Subcutaneous abdominal adipose tissue (tissue), 5 donors: ENCODE results near the gene CALCOCO2.
"Not testable (repeated sequence)": the region's sequence is repeated elsewhere in the genome, so short reads cannot be mapped to it uniquely, and the experiment has no call there.

Source experiments
- H3K27ac ChIP-seq: one replicate; pipeline ENCODE4 v1.7.0; 2013; ENCODE audit warnings: low read depth, mild to moderate bottlenecking, inconsistent platforms, low read length, moderate library complexity
- H3K27me3 ChIP-seq, 5 donors: one replicate each; pipeline ENCODE4 v1.7.0; 2013; ENCODE audit warnings: low read length in 5 of 5, inconsistent platforms in 1 of 5; ENCODE audit not compliant: control insufficient read depth in 5 of 5, insufficient read depth in 4 of 5
- H3K36me3 ChIP-seq, 5 donors: one replicate each; pipeline ENCODE4 v1.7.0; 2013; ENCODE audit warnings: low read length in 5 of 5; ENCODE audit not compliant: control insufficient read depth in 5 of 5, insufficient read depth in 5 of 5
- H3K4me1 ChIP-seq, 5 donors: one replicate each; pipeline ENCODE4 v1.7.0; 2013; ENCODE audit warnings: low read length in 5 of 5, mild to moderate bottlenecking in 3 of 5, moderate library complexity in 1 of 5; ENCODE audit not compliant: control insufficient read depth in 5 of 5, insufficient read depth in 5 of 5
- H3K4me3 ChIP-seq, 5 donors: one replicate each; pipeline ENCODE4 v1.7.0; 2013; ENCODE audit warnings: low read length in 5 of 5, low read depth in 1 of 5
- H3K9ac ChIP-seq, 5 donors: one replicate each; pipeline ENCODE4 v1.7.0; 2013; ENCODE audit warnings: low read length in 5 of 5, mild to moderate bottlenecking in 4 of 5, moderate library complexity in 3 of 5
- H3K9me3 ChIP-seq, 5 donors: one replicate each; pipeline ENCODE4 v1.7.0; 2013; ENCODE audit warnings: low read length in 5 of 5; ENCODE audit not compliant: control insufficient read depth in 5 of 5
- donor health status: healthy.
- donor health status: healthy.
- donor health status: healthy.
- donor health status: healthy.
- donor health status: healthy.

CALCOCO2 gene

DNA sequence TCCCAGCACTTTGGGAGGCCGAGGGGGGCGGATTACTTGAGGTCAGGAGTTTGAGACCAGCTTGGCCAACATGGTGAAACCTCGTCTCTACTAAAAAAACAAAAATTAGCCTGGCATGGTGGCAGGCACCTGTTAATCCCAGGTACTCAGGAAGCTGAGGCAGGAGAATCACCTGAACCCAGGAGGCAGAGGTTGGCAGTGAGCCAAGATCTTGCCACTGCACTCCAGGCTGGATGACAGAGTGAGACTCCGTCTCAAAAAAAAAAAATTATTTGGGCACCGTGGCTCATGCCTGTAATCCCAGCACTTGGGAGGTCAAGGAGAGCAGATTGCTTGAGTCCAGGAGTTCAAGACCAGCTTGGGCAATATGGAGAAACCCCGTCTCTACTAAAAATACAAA lies 9.9 kb upstream of the CALCOCO2 start:
- not testable (repeated sequence) for H3K27me3 ChIP-seq, H3K4me3 ChIP-seq, H3K36me3 ChIP-seq

DNA sequence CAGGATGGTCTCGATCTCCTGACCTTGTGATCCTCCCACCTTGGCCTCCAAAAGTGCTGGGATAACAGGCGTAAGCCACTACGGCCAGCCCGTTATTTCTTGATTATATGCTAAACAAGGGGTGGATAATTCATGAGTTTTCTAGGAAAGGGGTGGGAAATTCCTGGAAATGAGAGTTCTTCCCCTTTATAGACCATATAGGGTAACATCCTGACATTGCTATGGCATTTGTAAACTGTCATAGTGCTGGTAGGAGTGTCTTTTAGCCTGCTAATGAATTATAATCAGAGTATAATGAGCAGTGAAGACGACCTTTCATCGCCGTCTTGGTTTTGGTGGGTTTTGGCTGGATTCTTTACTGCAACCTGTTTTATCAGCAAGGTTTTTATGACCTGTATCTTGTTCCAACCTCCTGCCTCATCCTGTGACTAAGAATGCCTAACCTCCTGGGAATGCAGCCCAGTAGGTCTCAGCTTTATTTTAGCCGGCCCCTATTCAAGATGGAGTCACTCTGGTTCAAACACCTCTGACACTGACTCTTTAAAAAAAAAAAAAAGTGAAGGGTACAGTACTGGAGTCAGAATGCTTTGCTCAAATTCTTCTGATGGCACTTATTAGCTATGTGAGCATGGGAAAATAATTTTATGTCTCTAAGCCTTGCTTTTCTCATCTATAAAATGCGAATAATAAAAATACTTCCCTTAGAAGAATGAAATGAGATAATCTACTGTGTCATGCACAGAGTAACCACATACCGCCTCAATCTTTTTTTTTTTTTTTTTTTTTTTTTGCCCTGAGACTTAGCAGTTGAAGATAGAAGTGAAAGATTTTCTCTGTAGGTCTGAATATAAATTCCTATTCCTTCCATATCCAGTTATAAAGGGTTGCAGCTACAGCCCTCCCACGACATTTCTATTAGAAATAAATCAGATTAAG lies 5.1 kb upstream of the CALCOCO2 start:
- H3K36me3 ChIP-seq, result no peaks in the 10 kb centered on the region
- H3K4me3 ChIP-seq, result no peak overlapping the region
- H3K9me3 ChIP-seq, result no peaks in the 10 kb centered on the region
- no peaks in the 10 kb centered on the region for H3K27me3 ChIP-seq
- no peak overlapping the region for H3K9ac ChIP-seq
- no peak overlapping the region for H3K27ac ChIP-seq
- H3K4me1 ChIP-seq, result peaks cover 0 to 5% (median 4%) of the 10 kb centered on the region in 5 donors

More for the DNA sequence above, 9.9 kb upstream of the CALCOCO2 start:
- H3K27ac ChIP-seq, H3K9me3 ChIP-seq, H3K9ac ChIP-seq: not testable (repeated sequence)
- H3K4me1 ChIP-seq, result peaks cover 3 to 13% (median 11%) of the 10 kb centered on the region in 5 donors

DNA sequence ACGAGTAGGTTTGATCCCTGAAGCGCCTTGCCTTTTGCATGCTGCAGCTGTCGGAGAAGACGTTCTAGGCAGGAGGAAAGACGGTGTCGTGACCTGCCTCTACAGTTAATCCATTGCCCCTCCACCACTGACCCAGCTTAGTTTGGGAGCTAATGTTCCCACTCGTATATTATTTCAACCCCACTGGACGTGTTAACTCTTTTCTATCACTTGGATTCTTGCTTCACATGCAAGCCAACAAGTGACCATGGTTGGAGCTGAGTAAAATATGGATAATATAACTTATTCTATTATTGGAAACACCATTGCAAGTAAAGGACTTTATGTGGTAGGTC lies 681 bp downstream of the CALCOCO2 start:
- Histone ChIP-seq H3K36me3 (peaks cover 0 to 4% (median 0%) of the 10 kb centered on the region in 5 donors), H3K27ac (peak overlapping the region; percentile 98), H3K9me3 (no peaks in the 10 kb centered on the region), H3K9ac (peak overlapping the region; percentile 89 to 100 (median 100)), H3K4me3 (peak overlapping the region; percentile 81 to 99 (median 94)), H3K4me1 (peaks cover 1 to 51% (median 44%) of the 10 kb centered on the region in 5 donors), H3K27me3 (no peaks in the 10 kb centered on the region)

DNA sequence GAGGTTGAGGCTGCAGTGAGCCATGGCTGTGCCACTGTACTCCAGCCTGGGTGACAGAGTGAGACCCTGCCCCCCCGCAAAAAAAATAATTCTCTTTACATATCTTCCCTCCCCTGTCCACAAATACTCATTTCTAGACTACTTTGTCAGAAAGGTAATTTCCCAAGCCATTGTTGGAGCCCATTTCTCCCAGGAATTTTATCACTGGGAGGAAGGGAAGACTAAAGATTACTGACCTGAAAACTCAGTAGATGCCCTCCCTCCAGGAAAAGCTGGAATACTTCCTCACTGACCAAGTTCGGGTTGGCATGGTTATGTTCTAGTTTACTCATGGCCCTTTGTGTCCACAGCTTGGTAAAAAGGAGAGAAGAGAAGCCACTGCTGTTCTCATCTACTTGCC lies 4.1 kb downstream of the CALCOCO2 start:
- no peaks in the 10 kb centered on the region for H3K9me3 ChIP-seq
- no peak overlapping the region for H3K4me3 ChIP-seq
- peaks cover 1 to 70% (median 46%) of the 10 kb centered on the region in 5 donors for H3K4me1 ChIP-seq
- no peak overlapping the region for H3K9ac ChIP-seq
- H3K27me3 ChIP-seq, result no peaks in the 10 kb centered on the region
- H3K27ac ChIP-seq, result no peak overlapping the region
- H3K36me3 ChIP-seq, result peaks cover 0 to 4% (median 2%) of the 10 kb centered on the region in 5 donors

DNA sequence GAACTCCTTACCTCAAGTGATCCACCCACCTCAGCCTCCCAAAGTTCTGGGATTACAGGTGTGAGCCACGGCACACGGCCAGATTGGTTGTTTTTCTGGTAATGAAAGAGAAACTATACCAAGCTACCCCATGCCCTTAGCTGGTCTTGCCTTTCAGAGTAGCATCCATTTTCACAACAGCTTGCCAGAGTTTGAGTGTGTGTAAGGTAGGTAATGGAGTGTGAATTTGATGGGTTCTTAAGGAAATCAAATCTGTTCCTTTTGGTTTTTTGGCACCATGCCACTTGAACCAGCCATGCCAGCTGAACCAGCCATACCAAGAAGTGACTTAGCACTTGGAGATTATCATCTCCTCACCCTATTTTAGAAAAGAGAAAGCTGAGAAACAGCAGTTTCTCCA lies 5.1 kb downstream of the CALCOCO2 start:
- Histone ChIP-seq H3K27ac (no peak overlapping the region), H3K9ac (no peak overlapping the region), H3K27me3 (no peaks in the 10 kb centered on the region), H3K4me3 (no peak overlapping the region), H3K36me3 (peaks cover 0 to 4% (median 2%) of the 10 kb centered on the region in 5 donors), H3K4me1 (peaks cover 3 to 75% (median 52%) of the 10 kb centered on the region in 5 donors), H3K9me3 (no peaks in the 10 kb centered on the region)

DNA sequence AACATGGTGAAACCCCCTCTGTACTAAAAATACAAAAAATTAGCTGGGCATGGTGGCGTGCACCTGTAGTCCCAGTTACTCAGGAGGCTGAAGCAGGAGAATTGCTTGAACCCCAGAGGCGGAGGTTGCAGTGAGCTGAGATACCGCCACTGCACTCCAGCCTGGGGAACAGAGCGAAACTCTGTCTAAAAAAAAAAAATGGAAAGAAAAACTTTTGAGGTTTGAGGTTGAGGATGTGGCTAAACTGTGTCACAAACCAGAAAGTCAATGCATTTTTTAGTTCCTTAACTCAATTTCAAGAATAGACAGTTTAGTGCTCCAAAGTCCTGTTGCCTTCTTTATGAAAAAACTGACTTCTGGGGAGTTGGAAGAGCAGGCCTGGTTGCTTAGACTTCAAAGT lies 6.6 kb downstream of the CALCOCO2 start:
- H3K9me3 ChIP-seq, H3K9ac ChIP-seq, H3K27ac ChIP-seq, H3K4me3 ChIP-seq, H3K36me3 ChIP-seq, H3K27me3 ChIP-seq: not testable (repeated sequence)
- H3K4me1 ChIP-seq, result peaks cover 3 to 76% (median 53%) of the 10 kb centered on the region in 5 donors

DNA sequence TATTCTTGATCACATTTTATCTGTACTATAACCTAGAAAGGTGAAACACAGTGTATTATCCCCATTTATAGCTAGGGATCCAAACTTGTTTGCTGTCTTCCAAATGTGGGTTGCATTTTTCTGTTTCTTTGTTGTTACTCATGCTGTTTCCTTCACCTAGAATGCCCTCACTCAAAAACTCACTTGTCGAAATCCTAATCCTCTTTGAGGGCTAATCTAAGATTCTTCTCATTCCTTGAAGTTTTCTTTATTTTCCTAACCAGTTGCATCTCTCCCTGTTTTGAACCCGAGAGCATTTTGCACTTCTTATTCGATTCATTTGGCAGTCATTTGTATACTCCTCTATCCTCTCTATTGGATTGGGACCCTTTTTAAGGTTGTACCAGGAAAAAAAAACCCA lies 9.6 kb downstream of the CALCOCO2 start:
- Histone ChIP-seq H3K9ac (peak overlapping the region in 3 of 5 donors; percentile 6 to 83 (median 80)), H3K4me1 (peaks cover 3 to 59% (median 39%) of the 10 kb centered on the region in 5 donors), H3K4me3 (peak overlapping the region in 1 of 5 donors; percentile 52)

DNA sequence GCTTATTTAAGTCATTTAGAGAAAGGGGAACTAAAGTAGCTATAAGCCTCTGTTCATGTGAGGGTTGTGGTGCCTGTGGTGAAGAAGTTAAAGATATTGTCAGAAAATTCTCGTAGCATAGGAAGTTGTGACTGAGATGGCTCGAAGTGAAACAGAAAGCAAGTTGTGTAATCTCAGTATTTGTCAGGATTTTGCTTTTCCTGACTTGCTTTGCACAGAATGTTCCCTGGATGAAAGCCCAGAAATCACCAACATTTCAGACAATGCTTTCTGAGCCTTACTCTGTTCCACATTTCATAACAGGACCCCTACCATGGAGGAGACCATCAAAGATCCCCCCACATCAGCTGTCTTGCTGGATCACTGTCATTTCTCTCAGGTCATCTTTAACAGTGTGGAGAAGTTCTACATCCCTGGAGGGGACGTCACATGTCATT lies 10.6 kb downstream of the CALCOCO2 start:
- Histone ChIP-seq H3K9me3 (no peaks in the 10 kb centered on the region), H3K4me1 (peaks cover 3 to 57% (median 39%) of the 10 kb centered on the region in 5 donors), H3K4me3 (peak overlapping the region; percentile 33 to 52 (median 42)), H3K9ac (peak overlapping the region; percentile 6 to 83 (median 69)), H3K27me3 (no peaks in the 10 kb centered on the region), H3K36me3 (peaks cover 14 to 32% (median 17%) of the 10 kb centered on the region in 5 donors), H3K27ac (peak overlapping the region; percentile 96)

More for the DNA sequence above, 9.6 kb downstream of the CALCOCO2 start:
- Histone ChIP-seq H3K36me3 (peaks cover 9 to 25% (median 13%) of the 10 kb centered on the region in 5 donors), H3K27me3 (no peaks in the 10 kb centered on the region), H3K9me3 (no peaks in the 10 kb centered on the region), H3K27ac (peak overlapping the region; percentile 96)

DNA sequence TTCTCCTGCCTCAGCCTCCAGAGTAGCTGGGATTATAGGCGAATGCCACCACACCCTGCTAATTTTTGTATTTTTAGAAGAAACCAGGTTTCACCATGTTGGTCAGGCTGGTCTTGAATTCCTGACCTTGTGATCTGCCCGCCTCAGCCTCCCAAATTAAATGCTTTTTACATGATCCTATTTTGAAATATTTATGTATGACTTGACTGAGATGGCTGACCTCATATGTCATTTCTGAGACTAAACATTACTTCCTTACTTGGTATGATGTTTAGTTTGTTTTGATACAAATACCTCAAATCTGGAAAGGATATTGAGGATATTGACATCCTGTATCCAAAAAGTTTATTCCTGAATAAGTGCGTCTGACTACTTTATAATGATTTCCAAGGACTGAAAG lies 11.9 kb downstream of the CALCOCO2 start:
- H3K36me3 ChIP-seq, result peaks cover 17 to 37% (median 24%) of the 10 kb centered on the region in 5 donors
- peaks cover 3 to 53% (median 33%) of the 10 kb centered on the region in 5 donors for H3K4me1 ChIP-seq
- H3K27ac ChIP-seq, result peak overlapping the region; percentile 96
- H3K4me3 ChIP-seq, result no peak overlapping the region
- H3K27me3 ChIP-seq, result no peaks in the 10 kb centered on the region
- H3K9me3 ChIP-seq, result no peaks in the 10 kb centered on the region
- H3K9ac ChIP-seq, result peak overlapping the region in 1 of 5 donors; percentile 31
